Ovary (tissue), 3 donors: Measurements from ENCODE around the gene KEL.

Experiments used
- POLR2A ChIP-seq: fragments of 450-650 bp; IDR thresholded peaks from one replicate; pipeline ENCODE4 v1.6.1; 2017; ENCODE audit warnings: antibody characterized with exemption, mild to moderate bottlenecking, moderate library complexity
- TF ChIP-seq, protein P1 (sequence below), 3 donors: fragments of 450-650 bp in 2 of 3; fragments of 200-600 bp in 1 of 3; IDR thresholded peaks; one replicate each; pipeline versions ENCODE4 v1.5.1 to v1.8.0; 2016 to 2022; ENCODE audit warnings: antibody characterized with exemption in 3 of 3, mild to moderate bottlenecking in 1 of 3
- donor health status: DM: no; HTN: no; CAD: no.

DNA sequence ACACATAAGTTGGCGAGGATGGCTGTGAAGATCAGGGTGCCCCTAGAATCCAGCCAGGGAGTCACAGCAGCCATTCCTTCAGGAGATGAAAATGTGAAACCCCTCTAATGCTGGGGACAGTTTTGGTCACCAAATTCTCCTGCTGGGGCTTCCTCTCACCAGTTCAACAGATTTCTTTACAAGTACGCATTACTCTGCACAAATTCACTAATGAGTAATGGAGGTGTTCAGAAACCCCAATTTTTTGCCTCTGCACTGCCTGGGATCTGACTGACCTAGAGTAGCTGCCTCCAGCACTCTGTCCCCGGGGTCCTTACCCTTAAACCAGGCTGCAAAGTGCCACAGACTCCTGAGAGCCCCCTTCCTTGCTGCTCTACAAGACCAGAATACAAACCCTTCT, 44.7 kb downstream of the KEL start:
- TF ChIP-seq, protein P1, sequence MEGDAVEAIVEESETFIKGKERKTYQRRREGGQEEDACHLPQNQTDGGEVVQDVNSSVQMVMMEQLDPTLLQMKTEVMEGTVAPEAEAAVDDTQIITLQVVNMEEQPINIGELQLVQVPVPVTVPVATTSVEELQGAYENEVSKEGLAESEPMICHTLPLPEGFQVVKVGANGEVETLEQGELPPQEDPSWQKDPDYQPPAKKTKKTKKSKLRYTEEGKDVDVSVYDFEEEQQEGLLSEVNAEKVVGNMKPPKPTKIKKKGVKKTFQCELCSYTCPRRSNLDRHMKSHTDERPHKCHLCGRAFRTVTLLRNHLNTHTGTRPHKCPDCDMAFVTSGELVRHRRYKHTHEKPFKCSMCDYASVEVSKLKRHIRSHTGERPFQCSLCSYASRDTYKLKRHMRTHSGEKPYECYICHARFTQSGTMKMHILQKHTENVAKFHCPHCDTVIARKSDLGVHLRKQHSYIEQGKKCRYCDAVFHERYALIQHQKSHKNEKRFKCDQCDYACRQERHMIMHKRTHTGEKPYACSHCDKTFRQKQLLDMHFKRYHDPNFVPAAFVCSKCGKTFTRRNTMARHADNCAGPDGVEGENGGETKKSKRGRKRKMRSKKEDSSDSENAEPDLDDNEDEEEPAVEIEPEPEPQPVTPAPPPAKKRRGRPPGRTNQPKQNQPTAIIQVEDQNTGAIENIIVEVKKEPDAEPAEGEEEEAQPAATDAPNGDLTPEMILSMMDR (IDR thresholded peaks at IDR 0.05) = no peak
- TF ChIP-seq POLR2A = no peak
